ENCODE results near the gene ENOX2.
"Not testable (repeated sequence)": the region's sequence is repeated elsewhere in the genome, so short reads cannot be mapped to it uniquely, and the experiment has no call there.

Gene ENOX2

GRCh38 chrX:130836447-130836846 lies 66.6 kb downstream of the ENOX2 start:
- Histone ChIP-seq H3K4me3 (ENCODE audit: low read length) (no peak overlapping the region), H3K9ac (ENCODE audit: low read length) (no peak overlapping the region), H3K27ac (ENCODE audit: low read length) (no peak overlapping the region), H3K36me3 (ENCODE audit: control insufficient read depth, low read depth, low read length) (no peaks in the 10 kb centered on the region), H3K4me1 (ENCODE audit: control insufficient read depth, low read depth, low read length) (peaks cover 6% of the 10 kb centered on the region), H3K9me3 (ENCODE audit: control insufficient read depth, low read depth, low read length) (peaks cover 5% of the 10 kb centered on the region), H3K27me3 (ENCODE audit: control insufficient read depth, insufficient read depth, low read length) (no peaks in the 10 kb centered on the region)

DNA sequence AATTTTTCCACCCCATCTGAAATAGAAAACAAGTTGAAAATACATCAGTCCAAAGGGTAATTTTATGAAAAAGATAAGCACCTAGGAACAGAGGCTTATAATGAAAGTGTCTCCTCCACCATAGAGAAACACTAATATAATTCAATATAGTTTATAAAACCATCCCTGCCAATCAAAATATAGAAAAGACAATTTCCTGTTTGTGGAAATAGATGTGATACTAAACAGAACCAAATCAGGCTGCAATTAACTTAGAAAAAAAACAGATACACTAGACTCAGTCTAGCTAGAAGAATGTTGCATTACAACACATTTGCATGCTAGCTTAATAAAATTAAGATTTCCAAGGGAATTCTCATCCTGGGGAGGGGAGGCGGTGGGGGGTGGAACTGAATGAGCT lies 68.2 kb downstream of the ENOX2 start:
- no peaks in the 10 kb centered on the region for H3K27me3 ChIP-seq (ENCODE audit: control insufficient read depth, insufficient read depth, low read length)
- no peaks in the 10 kb centered on the region for H3K36me3 ChIP-seq (ENCODE audit: control insufficient read depth, low read depth, low read length)
- H3K4me1 ChIP-seq (ENCODE audit: control insufficient read depth, low read depth, low read length), result peaks cover 6% of the 10 kb centered on the region
- H3K9ac ChIP-seq (ENCODE audit: low read length), result no peak overlapping the region
- H3K9me3 ChIP-seq (ENCODE audit: control insufficient read depth, low read depth, low read length), result peaks cover 5% of the 10 kb centered on the region
- no peak overlapping the region for H3K4me3 ChIP-seq (ENCODE audit: low read length)
- no peak overlapping the region for H3K27ac ChIP-seq (ENCODE audit: low read length)

GRCh38 chrX:130834149-130834548 lies 68.9 kb downstream of the ENOX2 start:
- no peaks in the 10 kb centered on the region for H3K27me3 ChIP-seq (ENCODE audit: control insufficient read depth, insufficient read depth, low read length)
- H3K27ac ChIP-seq (ENCODE audit: low read length), result no peak overlapping the region
- H3K4me3 ChIP-seq (ENCODE audit: low read length), result peak overlapping the region; percentile 14

DNA sequence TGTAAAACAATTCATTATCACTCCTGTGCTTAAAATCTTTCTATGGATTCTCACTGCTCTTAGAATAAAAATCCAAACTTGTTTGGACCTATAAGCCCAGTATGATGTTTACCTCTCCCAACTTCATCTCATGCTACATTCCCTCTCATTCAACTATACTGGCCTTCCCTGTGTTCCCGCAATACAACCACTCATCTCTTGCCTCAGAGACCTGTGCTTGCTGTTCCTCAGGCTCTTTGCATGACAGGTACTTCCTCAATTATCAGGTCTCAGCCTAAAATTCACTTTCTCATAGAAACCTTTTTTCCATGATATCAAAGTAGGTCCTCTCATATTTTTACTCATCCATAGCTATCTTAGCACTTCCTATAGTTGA lies 71.7 kb downstream of the ENOX2 start:
- Histone ChIP-seq H3K9ac (ENCODE audit: low read length) (no peak overlapping the region), H3K27ac (ENCODE audit: low read length) (no peak overlapping the region), H3K27me3 (ENCODE audit: control insufficient read depth, insufficient read depth, low read length) (no peaks in the 10 kb centered on the region), H3K4me3 (ENCODE audit: low read length) (no peak overlapping the region), H3K4me1 (ENCODE audit: control insufficient read depth, low read depth, low read length) (peaks cover 6% of the 10 kb centered on the region), H3K36me3 (ENCODE audit: control insufficient read depth, low read depth, low read length) (no peaks in the 10 kb centered on the region), H3K9me3 (ENCODE audit: control insufficient read depth, low read depth, low read length) (peaks cover 6% of the 10 kb centered on the region)

More at GRCh38 chrX:130834149-130834548, 68.9 kb downstream of the ENOX2 start:
- Histone ChIP-seq H3K36me3 (ENCODE audit: control insufficient read depth, low read depth, low read length) (no peaks in the 10 kb centered on the region), H3K9me3 (ENCODE audit: control insufficient read depth, low read depth, low read length) (peaks cover 5% of the 10 kb centered on the region), H3K9ac (ENCODE audit: low read length) (no peak overlapping the region), H3K4me1 (ENCODE audit: control insufficient read depth, low read depth, low read length) (peaks cover 6% of the 10 kb centered on the region)

GRCh38 chrX:130830599-130831346 lies 72.2 kb downstream of the ENOX2 start:
- no peaks in the 10 kb centered on the region for H3K36me3 ChIP-seq (ENCODE audit: control insufficient read depth, low read depth, low read length)
- H3K27me3 ChIP-seq (ENCODE audit: control insufficient read depth, insufficient read depth, low read length), result no peaks in the 10 kb centered on the region
- no peak overlapping the region for H3K9ac ChIP-seq (ENCODE audit: low read length)
- H3K4me3 ChIP-seq (ENCODE audit: low read length), result no peak overlapping the region
- H3K4me1 ChIP-seq (ENCODE audit: control insufficient read depth, low read depth, low read length), result peaks cover 6% of the 10 kb centered on the region
- H3K27ac ChIP-seq (ENCODE audit: low read length), result no peak overlapping the region
- H3K9me3 ChIP-seq (ENCODE audit: control insufficient read depth, low read depth, low read length), result peaks cover 6% of the 10 kb centered on the region

GRCh38 chrX:130829526-130830515 lies 73.2 kb downstream of the ENOX2 start:
- no peak overlapping the region for H3K4me3 ChIP-seq (ENCODE audit: low read length)
- H3K9me3 ChIP-seq (ENCODE audit: control insufficient read depth, low read depth, low read length), result peaks cover 7% of the 10 kb centered on the region
- H3K27ac ChIP-seq (ENCODE audit: low read length), result no peak overlapping the region
- no peak overlapping the region for H3K9ac ChIP-seq (ENCODE audit: low read length)
- H3K4me1 ChIP-seq (ENCODE audit: control insufficient read depth, low read depth, low read length), result peaks cover 6% of the 10 kb centered on the region
- H3K27me3 ChIP-seq (ENCODE audit: control insufficient read depth, insufficient read depth, low read length), result no peaks in the 10 kb centered on the region
- no peaks in the 10 kb centered on the region for H3K36me3 ChIP-seq (ENCODE audit: control insufficient read depth, low read depth, low read length)

GRCh38 chrX:130828641-130829040 lies 74.4 kb downstream of the ENOX2 start:
- no peak overlapping the region for H3K4me3 ChIP-seq (ENCODE audit: low read length)
- H3K27me3 ChIP-seq (ENCODE audit: control insufficient read depth, insufficient read depth, low read length), result no peaks in the 10 kb centered on the region
- no peak overlapping the region for H3K27ac ChIP-seq (ENCODE audit: low read length)
- H3K9ac ChIP-seq (ENCODE audit: low read length), result no peak overlapping the region
- peaks cover 9% of the 10 kb centered on the region for H3K9me3 ChIP-seq (ENCODE audit: control insufficient read depth, low read depth, low read length)
- no peaks in the 10 kb centered on the region for H3K4me1 ChIP-seq (ENCODE audit: control insufficient read depth, low read depth, low read length)
- no peaks in the 10 kb centered on the region for H3K36me3 ChIP-seq (ENCODE audit: control insufficient read depth, low read depth, low read length)

DNA sequence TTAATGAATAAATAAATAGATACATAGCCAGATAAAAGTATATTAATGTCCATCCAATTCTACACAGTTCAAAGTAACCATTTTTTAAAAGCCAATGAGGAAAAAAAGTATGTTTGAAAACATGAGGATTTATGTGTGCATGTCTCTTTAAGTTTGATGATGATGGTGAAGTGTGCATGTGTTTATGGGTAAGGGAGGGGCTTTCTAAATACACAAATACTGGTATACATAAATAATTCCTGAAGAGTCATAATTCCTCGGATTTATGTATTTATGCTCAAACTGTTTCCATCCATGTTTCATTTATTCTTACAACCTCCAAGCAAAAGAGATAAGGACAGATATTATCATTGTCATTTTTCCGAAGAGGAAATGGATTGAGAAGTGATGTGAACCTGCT lies 75.4 kb downstream of the ENOX2 start:
- H3K27ac ChIP-seq (ENCODE audit: low read length), result no peak overlapping the region
- peaks cover 9% of the 10 kb centered on the region for H3K9me3 ChIP-seq (ENCODE audit: control insufficient read depth, low read depth, low read length)
- H3K36me3 ChIP-seq (ENCODE audit: control insufficient read depth, low read depth, low read length), result no peaks in the 10 kb centered on the region
- no peak overlapping the region for H3K9ac ChIP-seq (ENCODE audit: low read length)
- H3K4me1 ChIP-seq (ENCODE audit: control insufficient read depth, low read depth, low read length), result no peaks in the 10 kb centered on the region
- no peaks in the 10 kb centered on the region for H3K27me3 ChIP-seq (ENCODE audit: control insufficient read depth, insufficient read depth, low read length)
- no peak overlapping the region for H3K4me3 ChIP-seq (ENCODE audit: low read length)

- Histone ChIP-seq H3K36me3 (ENCODE audit: control insufficient read depth, low read depth, low read length) (no peaks in the 10 kb centered on the region), H3K4me3 (ENCODE audit: low read length) (no peak overlapping the region), H3K4me1 (ENCODE audit: control insufficient read depth, low read depth, low read length) (no peaks in the 10 kb centered on the region), H3K27ac (ENCODE audit: low read length) (no peak overlapping the region), H3K9ac (ENCODE audit: low read length) (no peak overlapping the region), H3K9me3 (ENCODE audit: control insufficient read depth, low read depth, low read length) (peaks cover 9% of the 10 kb centered on the region), H3K27me3 (ENCODE audit: control insufficient read depth, insufficient read depth, low read length) (no peaks in the 10 kb centered on the region)
Observed at GRCh38 chrX:130826249-130826648, 76.8 kb downstream of the ENOX2 start.

GRCh38 chrX:130825525-130825924 lies 77.5 kb downstream of the ENOX2 start:
- Histone ChIP-seq H3K4me1 (ENCODE audit: control insufficient read depth, low read depth, low read length) (no peaks in the 10 kb centered on the region), H3K4me3 (ENCODE audit: low read length) (no peak overlapping the region), H3K9ac (ENCODE audit: low read length) (no peak overlapping the region), H3K9me3 (ENCODE audit: control insufficient read depth, low read depth, low read length) (peaks cover 9% of the 10 kb centered on the region), H3K27ac (ENCODE audit: low read length) (no peak overlapping the region), H3K27me3 (ENCODE audit: control insufficient read depth, insufficient read depth, low read length) (no peaks in the 10 kb centered on the region), H3K36me3 (ENCODE audit: control insufficient read depth, low read depth, low read length) (no peaks in the 10 kb centered on the region)

DNA sequence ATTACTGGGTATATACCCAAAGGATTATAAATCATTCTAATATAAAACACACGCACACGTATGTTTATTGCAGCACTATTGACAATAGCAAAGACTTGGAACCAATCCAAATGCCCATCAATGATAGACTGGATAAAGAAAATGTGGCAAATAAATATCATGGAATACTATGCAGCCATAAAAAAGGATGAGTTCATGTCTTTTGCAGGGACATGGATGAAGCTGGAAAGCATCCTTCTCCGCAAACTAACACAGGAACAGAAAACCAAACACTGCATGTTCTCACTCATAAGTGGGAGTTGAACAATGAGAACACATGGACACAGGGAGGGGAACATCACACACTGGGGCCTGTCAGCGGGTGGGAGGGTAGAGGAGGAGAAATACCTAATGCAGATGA lies 83.6 kb downstream of the ENOX2 start:
- not testable (repeated sequence) for H3K27me3 ChIP-seq (ENCODE audit: control insufficient read depth, insufficient read depth, low read length); H3K4me1 ChIP-seq (ENCODE audit: control insufficient read depth, low read depth, low read length); H3K9ac ChIP-seq (ENCODE audit: low read length); H3K4me3 ChIP-seq (ENCODE audit: low read length); H3K9me3 ChIP-seq (ENCODE audit: control insufficient read depth, low read depth, low read length); H3K36me3 ChIP-seq (ENCODE audit: control insufficient read depth, low read depth, low read length); H3K27ac ChIP-seq (ENCODE audit: low read length)

Data from iPS-18a (cell line).